PC-9 (cell line): ENCODE data around the gene DLGAP1. TPM values are rescaled to one million over a fixed set of nuclear protein-coding genes. Genes with fewer than 3 reads are reported as not detected.

Experiments used
- BruUV-seq: library from RNA; stranded (reverse); fragments of 400-500 nt; replicated peaks from 2 replicates; lab custom pipeline; 2021; lab: Mats Ljungman, UMichigan
- CTCF ChIA-PET: fragments of 300-600 bp; sonication (Branson Sonifier 250); formaldehyde crosslinking; loops from one replicate; lab custom pipeline; 2022; ENCODE audit warnings: antibody characterized with exemption; lab: Charles Lee
- POLR2A ChIA-PET: fragments of 300-600 bp; sonication (Branson Sonifier 250); formaldehyde crosslinking; loops from one replicate; lab custom pipeline; 2022; ENCODE audit warnings: antibody characterized with exemption; ENCODE audit not compliant: unreplicated experiment; lab: Charles Lee
- DNase-seq, 2 experiments: peaks; one replicate each; pipeline versions ENCODE4 v3.0.0 to v3.0.0-alpha.2; 2015 to 2022; ENCODE audit warnings: mixed read lengths in 1 of 2
- H2AFZ ChIP-seq: fragments of 200-600 bp; sonication (generic); 2 replicates; pipeline ENCODE4 v1.8.1; 2017; ENCODE audit warnings: antibody characterized with exemption
- H3F3A ChIP-seq: fragments of 200-600 bp; sonication (generic); 2 replicates; pipeline ENCODE4 v1.8.1; 2017; ENCODE audit warnings: antibody characterized with exemption, mild to moderate bottlenecking, low read depth; ENCODE audit not compliant: insufficient read depth
- H3K27ac ChIP-seq: fragments of 200-600 bp; sonication (generic); 2 replicates; pipeline ENCODE4 v1.6.1; 2016; ENCODE audit warnings: mixed run types
- H3K27me3 ChIP-seq: fragments of 200-600 bp; sonication (generic); 2 replicates; pipeline ENCODE4 v1.6.1; 2016; ENCODE audit warnings: low read depth, mixed run types; ENCODE audit not compliant: insufficient read depth
- H3K36me3 ChIP-seq: fragments of 200-600 bp; sonication (generic); 2 replicates; pipeline ENCODE4 v1.6.1; 2016; ENCODE audit warnings: low read depth, mixed run types
- H3K4me1 ChIP-seq: fragments of 200-600 bp; sonication (generic); replicated peaks from 2 replicates; pipeline ENCODE4 v1.6.1; 2016; ENCODE audit warnings: mixed run types; ENCODE audit not compliant: insufficient read depth
- H3K4me2 ChIP-seq: fragments of 200-600 bp; sonication (generic); 2 replicates; pipeline ENCODE4 v1.6.1; 2017; ENCODE audit warnings: mixed run types
- H3K4me3 ChIP-seq: fragments of 200-600 bp; sonication (generic); 2 replicates; pipeline ENCODE4 v1.6.1; 2016; ENCODE audit warnings: mixed run types
- H3K79me2 ChIP-seq: fragments of 200-600 bp; sonication (generic); 2 replicates; pipeline ENCODE4 v1.6.1; 2017; ENCODE audit warnings: low read depth, mixed run types
- H3K9me2 ChIP-seq: fragments of 200-600 bp; sonication (generic); 2 replicates; pipeline ENCODE4 v1.8.1; 2017; ENCODE audit warnings: mild to moderate bottlenecking; ENCODE audit not compliant: insufficient read depth
- H3K9me3 ChIP-seq: fragments of 200-600 bp; sonication (generic); 2 replicates; pipeline ENCODE4 v1.8.1; 2016; ENCODE audit warnings: low read depth; ENCODE audit not compliant: insufficient read depth
- H4K20me1 ChIP-seq: fragments of 200-600 bp; sonication (generic); 2 replicates; pipeline ENCODE4 v1.8.1; 2017; ENCODE audit not compliant: insufficient read depth
- CTCF ChIP-seq: fragments of 200-600 bp; sonication (generic); conservative IDR thresholded peaks from 2 replicates; pipeline ENCODE4 v1.6.1; 2017; ENCODE audit warnings: mixed run types, antibody characterized with exemption, mild to moderate bottlenecking, moderate library complexity
- EZH2 ChIP-seq: fragments of 200-600 bp; sonication (generic); IDR thresholded peaks from 2 replicates; pipeline ENCODE4 v1.8.0; 2017; ENCODE audit warnings: antibody characterized with exemption, low read depth
- intact Hi-C: fragments of 100-400 bp; cut with micrococcal nuclease; formaldehyde crosslinking; loops from one replicate; pipeline ENCODE4 v1.10.0; 2022; ENCODE audit not compliant: unreplicated experiment
- total RNA-seq: library from RNA; stranded (reverse); gene quantifications from 2 replicates; pipeline ENCODE4 v1.2.3, GENCODE V29; 2021

DLGAP1 gene
- total RNA-seq, 1 experiment from 2014 or later: not detected

DNA sequence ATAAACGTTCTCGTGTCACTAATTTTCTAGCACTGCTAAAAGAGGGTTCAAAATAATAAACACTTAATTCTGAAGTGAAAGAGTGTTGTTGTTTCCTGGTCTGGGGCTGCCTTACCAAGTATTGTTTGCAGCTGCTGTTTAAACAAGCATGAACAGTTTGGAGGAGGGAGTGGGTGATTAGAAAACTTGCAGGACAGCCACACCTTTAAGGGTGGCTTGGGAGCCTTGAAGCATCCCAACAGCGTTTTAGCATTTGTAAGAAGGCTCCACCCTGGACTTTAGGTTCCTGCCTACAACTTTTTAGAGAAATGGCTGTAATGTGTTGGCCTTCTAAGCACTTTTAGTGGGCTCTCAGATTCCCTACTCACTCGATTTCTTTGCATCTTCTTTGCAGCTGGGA, 633.6 kb downstream of the DLGAP1 start:
- no peak overlapping the region for H2AFZ ChIP-seq
- intact Hi-C loops: no loop called here
- no peak overlapping the region for H3K4me2 ChIP-seq
- no peaks in the 10 kb centered on the region for H3K9me2 ChIP-seq
- BruUV-seq: no TSS peak
- CTCF ChIA-PET: no interaction called here
- H3K79me2 ChIP-seq: no peaks in the 10 kb centered on the region
- H3F3A ChIP-seq: no peaks in the 10 kb centered on the region
- POLR2A ChIA-PET: no interaction called here
- no peak for TF ChIP-seq EZH2
- no peak for TF ChIP-seq CTCF
- H4K20me1 ChIP-seq: no peaks in the 10 kb centered on the region
- no peak for DNase-seq
- no peaks in the 10 kb centered on the region for H3K27me3 ChIP-seq
- peaks cover 13% of the 10 kb centered on the region for H3K4me1 ChIP-seq
- H3K9me3 ChIP-seq: no peaks in the 10 kb centered on the region
- H3K36me3 ChIP-seq: no peaks in the 10 kb centered on the region
- no peak overlapping the region for H3K27ac ChIP-seq
- H3K4me3 ChIP-seq: no peak overlapping the region

DNA sequence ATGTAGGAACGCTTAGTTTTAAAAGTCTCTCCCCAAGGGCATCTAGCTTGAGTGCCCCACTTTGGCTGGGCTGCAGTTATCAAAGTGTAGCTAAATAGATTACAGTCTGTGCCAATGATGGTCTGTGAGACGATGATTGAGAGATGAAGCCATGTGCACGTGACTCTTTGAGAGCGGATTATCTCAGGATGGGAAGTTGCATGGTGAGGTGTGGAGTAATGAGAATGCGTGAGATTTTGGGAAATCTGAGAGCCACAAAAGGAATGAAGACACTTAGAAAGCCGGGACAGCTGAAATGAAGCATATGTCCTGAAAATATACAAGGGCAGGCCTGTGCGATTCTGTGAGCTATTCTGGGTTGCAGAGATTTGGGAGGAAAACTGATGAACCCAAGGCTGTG, 635.1 kb downstream of the DLGAP1 start:
- DNase-seq: no peak
- no TSS peak for BruUV-seq
- intact Hi-C loops: no loop called here
- Histone ChIP-seq H3K27ac (no peak overlapping the region), H3K9me2 (no peaks in the 10 kb centered on the region), H4K20me1 (no peaks in the 10 kb centered on the region), H3K27me3 (no peaks in the 10 kb centered on the region), H3K4me2 (no peak overlapping the region), H3K4me1 (peaks cover 17% of the 10 kb centered on the region), H3K4me3 (no peak overlapping the region), H3K79me2 (no peaks in the 10 kb centered on the region), H3K9me3 (no peaks in the 10 kb centered on the region), H2AFZ (no peak overlapping the region), H3F3A (no peaks in the 10 kb centered on the region), H3K36me3 (no peaks in the 10 kb centered on the region)
- TF ChIP-seq CTCF: no peak
- no peak for TF ChIP-seq EZH2
- CTCF ChIA-PET: no interaction called here
- POLR2A ChIA-PET: interaction anchor here (0.7 kb wide), 1 partner anchor 1202 kb away, joined by 5 read pairs; no protein-coding TSS in a partner anchor

GRCh38 chr18:3816610-3817363, 638.3 kb downstream of the DLGAP1 start:
- H3K4me2 ChIP-seq: peak overlapping the region; percentile 13; the same call in 1 of the 2 replicates
- CTCF ChIA-PET: interaction anchor here (0.5 to 0.7 kb wide), 2 partner anchors 31 to 590 kb away, joined by 4 to 7 read pairs; no protein-coding TSS in a partner anchor

More at GRCh38 chr18:3816610-3817363, 638.3 kb downstream of the DLGAP1 start:
- TF ChIP-seq EZH2 (no peak), CTCF (no peak)
- BruUV-seq: no TSS peak
- Histone ChIP-seq H3K4me1 (peaks cover 17% of the 10 kb centered on the region), H3K27ac (peak overlapping the region; percentile 69), H3K4me3 (no peak overlapping the region), H2AFZ (no peak overlapping the region), H3K9me2 (no peaks in the 10 kb centered on the region), H3K79me2 (no peaks in the 10 kb centered on the region), H3K9me3 (no peaks in the 10 kb centered on the region), H3K36me3 (no peaks in the 10 kb centered on the region), H4K20me1 (no peaks in the 10 kb centered on the region), H3K27me3 (no peaks in the 10 kb centered on the region), H3F3A (no peaks in the 10 kb centered on the region)
- intact Hi-C loops: loop anchor here (2.0 kb wide), 1 partner anchor 22 kb away; no protein-coding TSS in a partner anchor
- POLR2A ChIA-PET: interaction anchor here (0.6 kb wide), 1 partner anchor 320 kb away, joined by 3 read pairs; no protein-coding TSS in a partner anchor
- DNase-seq: peak in 1 of 2 experiments; percentile 77
